Stimulated activated CD8-positive, alpha-beta memory T cell treated with anti-CD3 and anti-CD28 coated beads, Interleukin-4, amount 100 ng/mL, for 24 hours (primary cell): Measurements from ENCODE around the gene TUB.

Source experiments
- DNase-seq: peaks from one replicate; pipeline ENCODE4 v3.0.0-alpha.2; 2020; ENCODE audit warnings: low read depth

Gene TUB

DNA sequence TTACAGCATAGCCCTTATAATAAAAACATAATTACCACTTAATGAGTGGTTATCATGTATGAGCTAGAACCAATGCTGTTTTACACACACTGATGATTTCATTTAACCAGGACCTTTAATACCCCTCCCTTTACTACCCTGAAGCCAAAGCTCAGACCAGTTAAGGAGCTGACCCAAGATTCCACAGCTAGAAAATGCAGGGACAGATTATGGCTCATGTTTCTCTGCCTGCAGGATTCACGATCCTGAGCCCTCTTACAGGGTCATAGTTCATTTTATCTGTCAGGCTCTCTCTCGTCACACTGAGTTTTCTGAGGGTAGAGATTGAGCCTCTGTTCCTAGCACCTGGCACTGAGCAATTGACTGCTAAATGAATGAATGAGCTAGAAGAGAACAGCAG lies 27.4 kb downstream of the TUB start:
- DNase-seq, result no peak

DNA sequence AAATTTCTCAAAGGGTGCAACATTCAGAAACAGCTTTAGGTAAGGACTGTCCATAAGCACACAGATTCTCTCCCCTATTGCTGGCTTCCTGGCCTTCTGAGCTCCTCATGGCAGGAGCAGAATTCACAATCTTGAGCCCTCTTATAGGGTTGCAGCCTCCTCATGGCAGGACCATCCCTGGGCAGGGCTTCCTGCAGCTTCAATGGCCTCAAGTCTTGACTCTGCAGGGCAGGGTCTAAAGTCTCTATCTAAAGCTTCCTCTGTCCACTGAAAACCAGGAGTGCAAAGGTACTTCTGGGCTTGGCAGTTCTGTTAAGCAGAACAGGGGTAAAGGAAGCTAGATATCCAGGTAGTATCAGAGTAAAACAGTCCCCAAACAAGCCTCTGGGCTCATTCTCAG lies 28.7 kb downstream of the TUB start:
- DNase-seq, result no peak

DNA sequence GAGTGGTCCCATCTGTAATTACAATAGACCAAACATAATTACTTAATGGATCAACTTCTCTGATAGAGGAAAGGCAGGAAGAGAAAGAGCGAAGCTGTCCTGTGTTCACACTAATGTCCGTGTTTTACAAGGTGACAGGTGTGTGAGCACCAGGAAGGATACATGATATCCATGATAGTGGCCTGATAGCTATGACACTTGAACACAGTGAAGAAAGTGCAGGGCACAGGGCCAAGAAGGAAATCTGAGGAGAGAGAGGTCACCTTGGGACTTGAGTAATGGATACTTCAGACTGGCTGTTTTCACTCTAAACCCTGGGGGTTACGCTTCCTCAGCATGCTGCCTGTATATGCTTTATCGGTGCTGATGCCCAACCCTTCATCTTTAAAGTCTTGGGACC lies 29.4 kb downstream of the TUB start:
- no peak for DNase-seq

DNA sequence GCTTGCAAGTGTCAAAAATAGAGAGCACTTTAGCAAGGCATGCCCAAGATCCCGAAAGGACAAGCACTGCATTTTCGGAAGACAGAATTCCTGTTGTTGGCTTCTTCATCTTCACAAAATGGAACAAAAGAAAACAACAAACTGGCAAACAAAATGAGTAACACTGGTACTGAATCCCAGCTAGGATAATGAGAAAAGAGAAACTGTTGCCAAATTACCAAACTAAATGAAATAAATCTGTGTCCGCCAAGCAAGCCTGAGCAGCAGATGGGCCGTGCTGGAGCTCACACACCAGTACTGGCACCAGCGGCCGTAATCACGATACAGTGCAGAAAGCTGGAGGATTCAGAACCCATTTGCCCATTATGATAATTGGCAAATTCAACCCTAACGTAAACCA lies 30.6 kb downstream of the TUB start:
- no peak for DNase-seq

DNA sequence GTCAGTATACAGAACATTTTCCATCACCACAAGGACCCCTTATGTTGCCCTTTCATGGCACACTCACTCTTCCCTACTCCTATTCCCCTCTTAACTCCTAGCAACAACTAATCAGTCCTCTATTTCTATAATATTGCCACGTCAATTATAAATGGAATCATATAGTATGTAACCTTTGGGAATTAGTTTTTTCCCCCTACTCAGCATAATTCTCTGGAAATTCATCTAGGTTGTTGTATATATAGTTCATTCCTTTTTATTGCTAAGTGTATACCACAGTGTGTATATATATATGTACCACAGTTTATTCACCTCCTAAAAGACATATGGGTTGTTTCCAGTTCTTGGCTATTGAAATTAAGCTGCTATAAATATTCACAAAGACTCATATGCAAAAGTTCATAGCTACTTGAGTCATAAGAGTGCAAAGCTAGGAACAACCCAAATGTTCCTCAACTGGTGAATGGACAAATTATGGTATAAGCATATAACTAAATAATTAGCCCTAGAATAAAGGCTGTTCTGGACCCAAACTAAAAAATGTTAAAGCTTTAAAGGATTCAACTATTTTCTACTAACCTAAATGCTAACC lies 41.3 kb downstream of the TUB start:
- no peak for DNase-seq

DNA sequence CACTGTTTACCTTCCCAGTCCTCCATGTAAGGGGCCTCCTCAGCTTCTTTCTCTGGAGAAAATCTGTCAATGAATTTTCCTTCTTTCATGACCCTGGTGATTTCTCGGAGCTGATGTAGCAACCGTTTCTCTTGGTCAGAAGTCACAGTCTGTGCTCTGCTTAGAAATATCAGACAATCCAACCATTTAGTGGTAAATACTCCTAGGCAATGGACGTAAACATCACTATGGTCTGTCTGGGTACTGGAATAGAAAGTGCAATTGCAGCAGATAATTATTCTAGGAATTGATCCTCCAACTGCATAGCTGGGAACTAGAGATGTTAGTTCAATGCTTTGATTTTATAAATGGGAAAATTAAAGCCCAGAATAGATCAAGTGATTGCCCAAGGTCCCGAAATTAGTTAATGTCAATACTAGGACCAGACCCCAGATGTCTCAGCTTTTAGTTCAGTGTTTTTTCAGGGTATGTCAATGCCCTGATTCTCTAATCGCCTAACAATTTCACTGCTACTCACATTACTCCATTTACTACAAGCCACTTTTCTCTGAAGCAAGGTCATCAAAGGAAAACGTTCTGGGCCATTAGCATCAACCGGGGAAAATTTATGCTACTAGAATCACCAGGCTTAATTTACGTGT lies 45.8 kb downstream of the TUB start:
- DNase-seq, result no peak

DNA sequence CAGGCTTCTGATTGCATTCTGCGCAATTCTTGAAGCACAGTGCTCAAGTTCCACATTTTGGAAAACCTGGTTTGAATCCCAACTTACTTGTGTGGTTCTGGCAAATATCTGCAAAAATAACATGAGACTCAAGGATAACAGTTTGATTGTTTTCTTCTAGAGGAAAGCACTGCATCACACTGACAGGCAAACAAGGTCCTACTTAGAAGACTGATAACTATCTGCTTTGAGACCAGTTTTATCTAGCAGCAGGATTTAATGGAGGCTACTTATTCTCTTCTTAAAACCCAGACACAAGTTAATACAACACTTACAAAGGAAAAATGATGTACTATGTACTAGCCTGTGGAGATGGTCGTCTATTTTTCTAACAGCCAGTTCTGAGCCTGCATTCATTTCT lies 46.4 kb downstream of the TUB start:
- DNase-seq, result no peak

DNA sequence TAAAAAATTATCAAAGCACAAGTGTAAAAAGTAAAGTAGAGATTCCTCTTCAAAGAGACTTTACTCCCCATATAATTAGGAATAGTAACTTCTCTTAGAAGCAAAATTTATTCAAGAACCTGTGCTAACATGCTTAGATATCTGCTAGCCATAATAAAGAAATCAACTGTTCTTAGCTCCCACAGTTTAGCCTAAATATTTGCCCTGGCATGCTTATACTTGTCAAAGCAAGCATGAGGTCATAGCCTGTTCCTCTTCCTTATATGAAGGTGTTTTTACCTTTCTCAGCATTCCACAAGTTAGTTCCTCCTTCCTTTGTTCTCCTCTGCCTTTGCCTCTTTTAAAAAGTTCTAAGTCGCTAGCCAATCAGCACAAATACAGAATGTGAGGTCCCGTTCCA lies 57.5 kb downstream of the TUB start:
- no peak for DNase-seq

DNA sequence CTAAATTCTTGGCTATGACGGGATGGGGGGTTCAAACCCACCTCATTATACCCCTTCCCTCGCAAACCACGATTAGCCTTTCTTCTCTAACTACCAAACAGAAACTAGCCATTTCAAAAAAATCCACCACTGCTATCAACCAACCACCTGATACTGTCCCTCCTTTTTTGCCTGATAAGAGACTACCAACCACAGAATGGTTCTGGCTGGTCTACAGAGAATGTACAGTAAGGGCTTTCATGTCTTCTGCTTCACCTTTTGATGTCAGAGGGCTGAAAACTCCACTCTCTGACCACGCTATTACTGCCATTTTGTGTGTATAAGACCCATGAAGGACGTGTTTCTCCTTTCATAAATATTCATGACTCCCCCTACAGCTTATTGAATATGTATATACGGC lies 68.7 kb downstream of the TUB start:
- DNase-seq, result no peak
